Ectodermal cell (in vitro differentiated cells): ENCODE data around the gene C10orf90.

Experiments
- H3K27ac ChIP-seq: 2 replicates; pipeline ENCODE4 v1.7.0; 2013; ENCODE audit warnings: mild to moderate bottlenecking, low read depth, low read length; ENCODE audit not compliant: insufficient read depth, poor library complexity, severe bottlenecking
- H3K27me3 ChIP-seq: 2 replicates; pipeline ENCODE4 v1.7.0; 2013; ENCODE audit warnings: mild to moderate bottlenecking, low read length; ENCODE audit not compliant: insufficient read depth, control insufficient read depth, poor library complexity, severe bottlenecking
- H3K36me3 ChIP-seq: one replicate; pipeline ENCODE4 v1.7.0; 2013; ENCODE audit warnings: low read length; ENCODE audit not compliant: control insufficient read depth, insufficient read depth
- H3K4me1 ChIP-seq: one replicate; pipeline ENCODE4 v1.7.0; 2013; ENCODE audit warnings: low read length; ENCODE audit not compliant: control insufficient read depth, insufficient read depth
- H3K4me3 ChIP-seq: 2 replicates; pipeline ENCODE4 v1.7.0; 2013; ENCODE audit warnings: low read depth, low read length, control low read depth; ENCODE audit not compliant: insufficient read depth
- H3K9me3 ChIP-seq: 2 replicates; pipeline ENCODE4 v1.7.0; 2013; ENCODE audit warnings: mild to moderate bottlenecking, low read length, moderate library complexity; ENCODE audit not compliant: control insufficient read depth
- WGBS, 2 experiments: methylation state at CpG; one replicate each; pipeline ENCODE4 v1.1.7; 2013; ENCODE audit warnings: missing lambda C conversion rate in 2 of 2; 5-methylcytosine and 5-hydroxymethylcytosine counted together

Gene C10orf90

GRCh38 chr10:126448091-126448490 is 222.4 kb downstream of the C10orf90 start:
- 100% methylated on average over 2 to 5 of the region's 5 CpGs for WGBS, 2 experiments
- Histone ChIP-seq H3K4me3 (no peak overlapping the region), H3K4me1 (no peaks in the 10 kb centered on the region), H3K27ac (no peak overlapping the region), H3K27me3 (no peaks in the 10 kb centered on the region), H3K36me3 (no peaks in the 10 kb centered on the region), H3K9me3 (no peaks in the 10 kb centered on the region)

DNA sequence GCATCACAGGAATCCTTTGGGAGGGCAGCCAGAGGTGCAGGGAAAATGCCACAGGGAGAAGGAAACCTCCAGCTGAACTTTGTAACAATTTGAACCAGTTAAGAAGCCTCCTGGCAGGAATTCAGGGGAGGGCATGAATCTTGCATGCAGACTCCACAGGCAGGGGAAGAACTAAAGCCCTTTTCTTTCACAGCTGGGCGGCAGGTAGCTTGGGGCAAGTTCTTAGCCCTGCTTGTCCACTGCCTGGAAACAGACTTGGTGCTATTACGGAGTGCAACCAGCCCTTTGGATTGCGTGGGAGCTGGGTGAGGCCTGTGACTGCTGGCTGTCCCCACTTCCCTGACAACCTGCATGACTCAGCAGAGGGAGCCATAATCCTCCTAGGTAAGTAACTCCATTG is 230.6 kb downstream of the C10orf90 start:
- Histone ChIP-seq H3K27ac (no peak overlapping the region), H3K4me3 (no peak overlapping the region), H3K27me3 (no peaks in the 10 kb centered on the region), H3K36me3 (no peaks in the 10 kb centered on the region), H3K4me1 (no peaks in the 10 kb centered on the region), H3K9me3 (no peaks in the 10 kb centered on the region)
- WGBS, 2 experiments, result 87 to 92% methylated on average over 3 of the region's 3 CpGs

- Histone ChIP-seq H3K4me1 (no peaks in the 10 kb centered on the region), H3K27me3 (no peaks in the 10 kb centered on the region), H3K4me3 (no peak overlapping the region), H3K9me3 (no peaks in the 10 kb centered on the region), H3K27ac (no peak overlapping the region), H3K36me3 (no peaks in the 10 kb centered on the region)
- WGBS, 2 experiments, result 92 to 97% methylated on average over 2 of the region's 2 CpGs
Measured at GRCh38 chr10:126438407-126438783, 232.1 kb downstream of the C10orf90 start.

- H3K27me3 ChIP-seq, result no peaks in the 10 kb centered on the region
- no peaks in the 10 kb centered on the region for H3K36me3 ChIP-seq
- no peak overlapping the region for H3K4me3 ChIP-seq
- 85 to 93% methylated on average over 2 of the region's 2 CpGs for WGBS, 2 experiments
- no peaks in the 10 kb centered on the region for H3K9me3 ChIP-seq
- H3K4me1 ChIP-seq, result no peaks in the 10 kb centered on the region
- no peak overlapping the region for H3K27ac ChIP-seq
Measured at GRCh38 chr10:126437635-126438406, 232.7 kb downstream of the C10orf90 start.

GRCh38 chr10:126434235-126434634 is 236.3 kb downstream of the C10orf90 start:
- H3K36me3 ChIP-seq, result no peaks in the 10 kb centered on the region
- H3K4me1 ChIP-seq, result no peaks in the 10 kb centered on the region
- no peaks in the 10 kb centered on the region for H3K27me3 ChIP-seq
- no peak overlapping the region for H3K27ac ChIP-seq
- no peak overlapping the region for H3K4me3 ChIP-seq
- WGBS, 2 experiments, result 89 to 95% methylated on average over 5 of the region's 5 CpGs
- no peaks in the 10 kb centered on the region for H3K9me3 ChIP-seq

- Histone ChIP-seq H3K4me1 (no peaks in the 10 kb centered on the region), H3K9me3 (no peaks in the 10 kb centered on the region)
- 72 to 75% methylated on average over 5 of the region's 5 CpGs for WGBS, 2 experiments
Measured at GRCh38 chr10:126433351-126433750, 237.1 kb downstream of the C10orf90 start.

DNA sequence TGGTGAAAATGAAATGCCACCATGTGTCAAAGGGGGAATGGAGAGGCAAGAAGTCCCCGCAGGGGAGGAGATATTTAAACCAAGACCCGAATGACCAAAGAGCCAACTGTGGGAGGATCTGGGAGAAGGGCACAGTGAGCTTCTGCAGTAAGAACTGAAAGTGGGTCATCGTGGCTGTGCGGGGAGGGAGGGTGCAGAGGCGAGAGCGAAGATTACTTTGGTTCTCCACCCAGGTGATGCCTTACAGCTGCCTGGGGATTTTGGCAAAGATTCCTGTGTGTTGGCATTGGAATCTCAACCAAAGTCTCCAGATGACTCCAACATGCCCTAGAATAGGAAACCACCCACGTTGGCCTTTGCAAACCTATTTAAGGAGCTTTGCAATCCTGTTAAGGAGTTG is 238.0 kb downstream of the C10orf90 start:
- H3K36me3 ChIP-seq, result no peaks in the 10 kb centered on the region
- H3K9me3 ChIP-seq, result no peaks in the 10 kb centered on the region
- no peaks in the 10 kb centered on the region for H3K27me3 ChIP-seq
- H3K27ac ChIP-seq, result no peak overlapping the region
- WGBS, 2 experiments, result 94% methylated on average over 7 of the region's 7 CpGs
- H3K4me3 ChIP-seq, result no peak overlapping the region
- no peaks in the 10 kb centered on the region for H3K4me1 ChIP-seq

More at GRCh38 chr10:126433351-126433750, 237.1 kb downstream of the C10orf90 start:
- Histone ChIP-seq H3K27ac (no peak overlapping the region), H3K27me3 (no peaks in the 10 kb centered on the region), H3K36me3 (no peaks in the 10 kb centered on the region), H3K4me3 (no peak overlapping the region)

GRCh38 chr10:126431816-126432215 is 238.7 kb downstream of the C10orf90 start:
- no peaks in the 10 kb centered on the region for H3K27me3 ChIP-seq
- H3K4me3 ChIP-seq, result no peak overlapping the region
- H3K27ac ChIP-seq, result no peak overlapping the region
- no peaks in the 10 kb centered on the region for H3K36me3 ChIP-seq
- 89% methylated on average over 2 of the region's 2 CpGs for WGBS, 2 experiments
- no peaks in the 10 kb centered on the region for H3K9me3 ChIP-seq
- no peaks in the 10 kb centered on the region for H3K4me1 ChIP-seq

GRCh38 chr10:126430512-126430911 is 240.0 kb downstream of the C10orf90 start:
- Histone ChIP-seq H3K27ac (no peak overlapping the region), H3K4me3 (no peak overlapping the region), H3K36me3 (no peaks in the 10 kb centered on the region), H3K4me1 (no peaks in the 10 kb centered on the region), H3K9me3 (no peaks in the 10 kb centered on the region), H3K27me3 (no peaks in the 10 kb centered on the region)
- WGBS, 2 experiments, result 94 to 97% methylated on average over 2 of the region's 2 CpGs

DNA sequence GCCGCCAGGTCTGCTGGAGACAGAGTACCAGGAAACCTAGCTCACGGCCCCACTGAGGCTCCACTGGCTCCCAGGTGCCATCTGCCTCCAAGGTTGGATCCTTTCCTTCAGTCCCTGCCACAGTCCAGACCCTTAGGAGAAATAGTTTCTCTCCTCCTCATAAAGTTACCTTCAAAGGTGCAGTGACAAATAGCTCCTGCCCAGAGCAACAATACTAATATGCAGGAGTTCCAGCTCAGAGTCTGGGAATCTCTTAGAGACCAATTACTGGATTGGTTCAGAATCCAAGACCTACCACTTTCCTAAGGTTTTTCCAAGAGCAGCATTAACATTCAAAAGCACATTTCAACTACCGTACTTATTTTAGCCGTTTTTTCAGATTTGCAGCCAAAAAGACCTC is 241.2 kb downstream of the C10orf90 start:
- no peaks in the 10 kb centered on the region for H3K36me3 ChIP-seq
- no peak overlapping the region for H3K4me3 ChIP-seq
- 92 to 94% methylated on average over 4 of the region's 4 CpGs for WGBS, 2 experiments
- no peaks in the 10 kb centered on the region for H3K4me1 ChIP-seq
- no peaks in the 10 kb centered on the region for H3K9me3 ChIP-seq
- no peaks in the 10 kb centered on the region for H3K27me3 ChIP-seq
- no peak overlapping the region for H3K27ac ChIP-seq
